HG03571 (cell line): ENCODE data around the gene RHBDF2.
A peak's percentile ranks its signal among the peaks of the same experiment; 100 is the strongest.

Experiments used
- ATAC-seq: cut with Tn5 transposase; IDR thresholded peaks from one replicate; pipeline ENCODE4 v1.9.1; 2021; ENCODE audit not compliant: unreplicated experiment

RHBDF2 gene

DNA sequence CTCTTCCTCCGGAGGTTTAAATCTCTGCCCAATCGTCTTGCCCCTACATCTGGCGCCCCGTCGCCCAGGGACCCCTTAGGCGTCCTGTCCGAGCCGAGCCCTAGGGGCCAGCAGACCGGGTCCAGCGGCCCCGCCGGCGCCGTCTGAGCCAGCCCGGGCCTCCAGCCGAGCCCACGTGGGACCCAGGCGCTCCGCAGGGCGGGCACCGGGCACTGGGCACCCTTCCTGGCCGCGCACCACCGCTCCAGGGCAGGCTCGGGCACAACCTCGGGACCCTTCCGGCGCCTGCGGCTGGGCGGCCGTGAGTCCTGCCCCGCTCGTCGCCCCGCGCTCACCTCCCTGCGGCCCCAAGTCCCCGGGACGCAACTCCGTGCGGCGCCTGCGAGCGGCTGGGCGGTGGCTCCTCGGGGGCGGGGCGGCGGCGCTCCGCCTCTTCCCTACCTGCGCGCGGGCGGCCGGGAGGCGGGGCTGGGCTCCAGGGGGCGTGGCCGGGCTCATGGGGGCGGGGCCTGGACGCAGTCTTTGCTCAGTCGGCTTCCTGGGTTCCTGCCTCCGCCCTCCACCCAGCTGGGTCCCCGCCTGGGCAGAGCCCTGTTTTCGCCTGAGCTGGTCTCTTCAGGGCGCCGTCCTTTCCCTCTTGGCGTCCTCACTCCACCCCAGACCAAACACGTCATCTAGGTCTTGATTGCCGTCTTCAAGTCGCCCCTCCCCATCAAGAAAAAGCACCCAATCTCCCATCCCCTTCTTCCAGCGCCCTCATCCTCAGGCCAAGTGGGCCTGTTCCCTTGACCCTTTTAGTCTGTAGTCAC lies at the start of gene RHBDF2:
RHBDF2 (minus strand) TSS at position 406 of the 809 bp plus-strand sequence. CDS start 19,899 bp downstream, outside the sequence.
- ATAC-seq: peak; percentile 61

DNA sequence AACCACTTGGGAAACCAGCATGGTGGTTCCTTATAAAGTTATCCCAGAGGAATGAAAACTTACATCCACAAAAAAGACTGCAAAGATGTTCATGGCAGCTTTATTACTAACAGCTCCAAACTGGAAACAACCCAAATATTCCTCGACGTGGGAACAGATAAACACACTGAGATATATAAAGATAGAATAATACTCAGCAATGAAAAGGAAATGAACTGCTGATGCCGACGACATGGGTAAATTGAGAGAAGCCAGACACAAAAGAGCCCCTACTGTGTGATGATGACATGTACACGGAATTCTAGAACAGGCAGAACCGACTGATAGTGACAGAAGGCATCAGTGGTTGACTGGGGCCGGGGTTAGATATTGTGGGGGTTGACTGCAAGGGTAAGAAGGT lies 48.3 kb upstream of the RHBDF2 start:
- ATAC-seq: no peak

DNA sequence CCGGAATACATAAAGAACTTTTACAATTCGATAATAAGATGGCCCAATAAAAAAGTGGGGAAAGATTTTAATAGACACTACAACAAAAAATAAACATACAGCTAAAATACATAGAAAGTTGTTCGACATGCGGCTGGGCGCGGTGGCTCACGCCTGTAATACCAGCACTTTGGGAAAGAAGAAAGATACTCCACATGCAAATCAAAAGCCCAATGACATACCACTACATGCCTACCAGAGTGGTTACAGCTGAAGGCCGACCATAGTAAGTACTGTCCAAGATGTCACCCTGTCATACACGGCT lies 47.9 kb upstream of the RHBDF2 start:
- no peak for ATAC-seq

DNA sequence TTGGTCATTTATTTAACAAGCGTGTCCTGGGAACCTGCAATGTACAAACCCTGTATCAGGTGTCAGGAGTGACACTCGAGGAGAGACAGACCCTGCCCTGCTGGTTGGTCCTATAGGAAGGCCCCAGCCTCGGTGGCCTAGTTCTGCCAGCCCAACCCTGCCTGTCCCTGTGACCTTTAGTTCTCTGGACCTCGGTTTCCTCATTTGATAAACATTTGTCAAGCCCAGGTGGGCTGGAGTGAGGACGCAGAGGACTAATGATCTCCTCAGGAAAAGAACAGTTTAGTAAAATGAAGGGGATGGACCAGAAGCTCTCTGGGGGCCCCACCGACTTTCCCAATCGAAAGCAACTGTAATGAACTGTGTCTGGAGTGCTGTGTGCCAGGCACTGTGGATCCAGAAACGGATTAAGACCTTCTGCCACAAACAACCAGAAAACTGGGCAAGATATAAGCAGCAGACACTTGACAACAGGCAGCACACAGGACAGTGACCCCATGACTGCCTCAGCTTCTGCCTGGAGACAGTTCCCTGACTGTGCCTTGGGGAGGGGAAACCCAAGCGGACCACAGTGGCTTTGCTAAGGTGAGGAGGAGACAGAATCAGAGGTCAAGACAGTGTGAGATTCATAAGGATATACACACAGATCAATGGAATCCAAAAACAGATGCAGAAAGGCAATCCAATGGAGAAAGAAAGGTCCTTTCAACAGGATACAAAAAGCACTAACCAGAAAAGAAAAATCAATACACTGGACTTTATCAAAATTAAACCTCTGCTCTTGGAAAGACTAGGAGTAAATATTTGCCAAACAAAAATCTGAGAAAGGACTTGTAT lies 47.4 kb upstream of the RHBDF2 start:
- ATAC-seq: no peak

DNA sequence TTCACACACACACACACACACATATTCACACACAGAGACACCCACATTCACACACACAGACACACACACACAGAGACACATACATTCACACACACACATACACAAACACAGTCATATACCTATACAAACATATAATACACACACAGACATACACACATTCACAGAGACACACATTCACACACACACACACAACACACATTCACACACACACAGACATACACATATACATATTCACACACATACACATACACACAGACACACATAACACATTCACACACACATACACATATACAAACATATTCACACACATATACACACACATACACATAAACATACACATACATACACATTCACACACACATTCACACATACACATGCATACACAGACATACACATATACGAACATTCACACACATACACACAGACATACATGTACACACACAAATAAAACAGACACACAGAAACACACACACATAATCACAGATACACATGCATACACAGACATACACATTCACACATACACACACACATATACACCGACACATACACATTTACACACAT lies 46.5 kb upstream of the RHBDF2 start:
- no peak for ATAC-seq

DNA sequence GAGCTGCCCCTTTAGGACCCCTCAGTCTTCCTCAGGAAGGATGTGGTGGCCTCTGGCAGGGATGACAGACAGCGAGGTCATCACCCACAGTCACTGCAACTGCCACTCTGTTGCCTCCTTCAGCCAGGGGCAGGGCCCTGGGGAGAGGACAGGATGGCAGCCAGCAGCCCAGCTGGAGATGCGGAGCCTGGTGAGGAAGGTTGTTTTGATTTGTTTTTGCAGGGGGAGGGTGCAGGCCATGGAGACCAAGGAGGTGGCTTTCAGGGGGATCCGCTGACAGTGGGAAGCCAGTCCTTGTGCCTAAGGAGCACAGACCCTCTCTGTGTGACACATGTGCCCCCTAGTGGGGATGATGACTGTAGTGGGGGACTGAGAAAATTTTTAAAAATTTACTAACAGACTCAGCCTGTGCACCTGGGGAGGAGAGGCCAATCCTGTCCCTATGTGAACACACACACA lies 46.0 kb upstream of the RHBDF2 start:
- ATAC-seq: no peak

DNA sequence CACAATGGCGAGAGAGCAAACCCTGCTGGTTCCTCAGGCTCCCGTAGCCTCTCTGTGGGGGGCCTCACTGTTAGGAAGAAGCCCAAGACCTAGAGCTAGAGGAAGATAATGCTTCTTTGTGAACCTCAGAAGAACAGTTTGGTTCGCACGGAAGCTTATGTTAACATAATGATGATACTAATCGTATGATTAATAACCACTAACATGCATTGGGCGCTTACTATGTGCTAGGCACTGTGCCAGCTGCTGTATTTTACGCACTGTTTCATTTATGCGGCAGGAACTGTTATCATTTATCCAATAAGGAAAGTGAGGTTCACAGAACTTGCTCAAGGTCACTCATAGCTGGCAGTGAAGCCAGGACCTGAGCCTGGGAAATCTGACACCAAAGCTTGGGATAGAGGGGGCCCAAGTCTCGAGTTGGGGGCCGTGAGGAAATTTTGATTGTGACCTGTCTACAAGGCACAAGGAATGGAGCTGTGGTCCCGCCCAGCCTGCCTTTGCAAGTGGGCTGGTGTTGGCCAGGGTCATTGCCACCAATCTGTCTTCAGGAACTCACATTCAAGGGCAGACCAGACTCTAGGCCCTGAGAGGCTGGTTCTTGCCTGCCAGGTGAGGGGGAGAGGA lies 45.4 kb upstream of the RHBDF2 start:
- no peak for ATAC-seq

DNA sequence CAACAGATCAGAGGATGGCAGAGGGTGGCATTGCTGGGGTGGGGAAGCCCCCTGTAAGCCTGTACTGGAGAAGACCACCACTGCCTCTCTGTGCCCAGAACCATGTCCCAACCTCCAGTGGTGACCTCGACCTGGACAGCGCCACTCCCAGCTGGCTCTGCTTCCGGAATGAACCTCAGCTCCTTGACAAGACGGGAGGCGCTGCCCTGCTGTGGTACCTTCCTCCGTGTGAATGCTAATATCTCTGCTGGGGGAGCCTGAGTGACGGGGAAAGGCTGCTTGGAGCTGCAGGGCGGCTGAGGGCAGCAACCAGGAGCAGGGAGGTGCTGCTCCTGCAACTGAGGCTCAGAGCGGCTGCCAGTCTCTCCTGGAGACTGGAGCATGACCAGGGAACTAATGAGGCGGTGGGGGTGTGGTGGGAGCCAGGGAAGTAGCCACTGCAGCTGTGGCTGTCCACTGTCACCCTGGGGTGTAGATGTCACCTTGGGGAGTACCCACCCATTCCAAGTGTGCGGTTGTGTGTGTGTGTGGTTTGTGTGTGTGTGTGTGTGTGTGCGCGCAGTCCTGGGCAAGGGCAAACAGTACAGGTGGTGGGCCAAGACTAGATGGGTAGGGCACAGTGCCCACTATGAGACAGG lies 44.8 kb upstream of the RHBDF2 start:
- ATAC-seq: no peak

DNA sequence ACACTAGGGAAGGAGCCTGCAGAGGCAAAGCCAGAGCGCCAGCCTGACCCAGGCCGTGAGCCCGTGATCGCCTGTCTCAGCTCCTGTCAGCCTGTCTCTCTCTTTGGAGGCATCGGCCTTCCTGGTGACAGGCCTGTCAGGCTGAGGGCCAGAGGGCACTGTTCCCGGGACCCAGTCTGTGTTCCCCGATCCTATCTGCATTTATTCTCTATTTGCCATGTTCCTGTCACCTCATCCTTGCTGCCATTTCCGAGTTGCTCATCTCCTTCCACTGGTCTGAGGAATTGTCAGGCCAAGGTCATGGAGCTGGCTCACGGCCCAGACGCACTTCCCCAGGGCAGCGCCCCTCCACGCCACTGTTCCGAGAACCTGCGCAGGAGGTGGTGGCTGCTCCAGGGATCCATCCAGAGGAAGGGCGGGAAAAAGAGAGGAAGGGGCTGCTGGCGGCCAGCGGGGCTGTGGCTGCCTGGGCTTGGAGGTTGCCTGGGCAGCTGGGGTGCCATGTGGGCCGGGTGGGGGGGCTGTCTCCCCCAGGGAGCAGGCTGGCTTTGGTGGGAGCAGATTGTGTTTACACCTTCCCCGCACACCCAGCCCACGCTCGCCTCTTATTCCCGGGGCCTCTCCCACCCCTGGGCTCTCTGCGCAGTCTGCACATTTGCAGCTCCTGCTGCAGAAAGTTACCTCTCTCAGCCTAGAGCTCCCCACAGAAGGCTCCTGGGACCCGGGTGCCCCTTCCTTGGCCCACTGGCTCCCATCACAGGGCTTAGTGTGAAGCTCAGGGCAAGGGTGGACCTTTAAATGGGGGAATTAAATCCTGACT lies 43.5 kb upstream of the RHBDF2 start:
- ATAC-seq: no peak

DNA sequence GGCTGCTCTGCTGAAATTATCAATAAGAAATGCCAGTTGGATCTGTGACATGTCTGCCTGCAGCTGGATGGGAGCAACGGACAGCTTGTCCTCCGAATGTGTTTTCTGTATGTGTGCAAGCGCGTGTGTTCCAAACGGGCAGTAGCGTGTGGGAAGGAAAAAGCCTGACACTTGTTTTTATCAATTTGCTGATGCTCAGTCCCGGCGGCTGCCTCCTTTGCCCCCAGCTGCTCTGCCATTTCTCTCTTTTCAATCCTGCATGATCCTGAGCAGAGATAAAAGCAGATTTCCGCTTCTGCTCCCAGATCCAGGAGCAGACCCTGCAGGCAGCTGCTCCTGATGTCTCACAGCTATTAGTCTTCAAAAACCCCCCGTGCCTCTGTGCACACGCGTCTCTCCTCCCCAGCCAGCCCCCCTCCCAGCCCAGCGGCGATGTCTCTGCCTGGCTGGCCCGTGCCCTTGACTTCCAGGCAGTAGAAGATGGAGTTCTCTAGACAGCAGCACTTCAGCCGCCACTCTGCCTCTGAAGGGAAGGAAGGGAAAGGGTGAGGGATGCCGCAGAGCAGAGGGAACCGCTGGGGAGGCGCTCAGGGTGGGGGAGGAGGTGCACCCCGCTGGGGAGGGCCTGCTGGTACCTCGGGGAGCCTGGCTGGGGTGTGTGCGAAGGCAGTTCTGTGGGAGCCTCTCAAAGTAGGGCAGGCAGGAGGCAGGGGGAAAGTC lies 42.8 kb upstream of the RHBDF2 start:
- no peak for ATAC-seq

DNA sequence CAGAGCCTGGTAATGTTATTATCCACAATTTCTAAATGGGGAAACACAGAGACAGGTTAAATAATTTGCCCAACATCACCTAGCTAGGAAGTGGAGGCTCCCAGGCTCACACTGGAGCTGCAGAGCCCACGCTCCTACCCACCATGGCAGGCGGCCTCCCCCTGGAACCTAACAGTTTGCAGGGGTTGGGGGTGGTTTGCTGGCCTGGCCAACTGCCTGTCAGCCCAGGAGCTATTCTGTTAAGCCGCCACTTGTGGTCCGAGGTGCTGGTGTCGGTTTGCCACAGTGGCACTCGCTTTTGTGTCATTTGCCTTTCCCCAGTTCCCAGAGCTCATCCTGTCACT lies 42.2 kb upstream of the RHBDF2 start:
- no peak for ATAC-seq

DNA sequence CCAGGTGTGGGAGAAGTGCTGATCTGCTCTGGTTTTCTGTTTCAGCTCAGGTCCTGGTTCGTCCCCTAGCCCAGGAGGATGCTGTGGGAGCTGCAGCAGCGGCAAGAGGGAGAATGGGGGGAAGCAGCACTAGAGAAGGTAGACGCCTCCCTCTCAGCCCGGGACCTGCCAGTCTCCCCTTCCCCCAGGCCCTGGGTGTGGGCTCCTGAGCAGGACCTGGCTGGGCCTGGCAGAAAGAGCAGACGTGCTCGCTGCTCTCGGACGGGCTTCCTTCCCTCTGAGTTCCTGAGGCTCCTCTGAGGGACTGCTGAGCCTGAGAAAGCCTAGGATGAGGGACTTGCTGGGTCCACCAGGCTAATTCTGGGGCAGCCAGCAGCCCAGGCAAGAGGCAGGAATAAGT lies 41.8 kb upstream of the RHBDF2 start:
- ATAC-seq: no peak

DNA sequence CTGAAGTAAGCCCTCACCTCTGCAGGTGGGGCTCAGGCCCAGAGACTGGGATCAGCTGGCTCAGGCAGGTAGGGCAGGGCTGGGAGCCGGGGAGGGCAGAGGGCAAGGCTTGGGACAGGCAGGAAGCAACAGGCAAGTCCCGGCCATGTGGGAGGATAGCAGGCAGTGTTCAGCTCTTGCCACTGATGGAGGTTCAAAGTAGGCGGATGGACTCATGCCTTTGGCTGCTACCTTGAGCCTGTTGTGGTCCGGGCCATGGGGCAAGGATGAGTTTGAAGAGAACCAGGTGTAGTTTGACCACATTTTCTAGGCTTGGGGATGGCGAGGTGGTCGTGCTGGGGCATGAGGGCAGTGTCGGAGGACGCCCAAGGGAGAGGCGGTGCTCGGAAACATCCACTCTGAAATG lies 41.3 kb upstream of the RHBDF2 start:
- no peak for ATAC-seq

DNA sequence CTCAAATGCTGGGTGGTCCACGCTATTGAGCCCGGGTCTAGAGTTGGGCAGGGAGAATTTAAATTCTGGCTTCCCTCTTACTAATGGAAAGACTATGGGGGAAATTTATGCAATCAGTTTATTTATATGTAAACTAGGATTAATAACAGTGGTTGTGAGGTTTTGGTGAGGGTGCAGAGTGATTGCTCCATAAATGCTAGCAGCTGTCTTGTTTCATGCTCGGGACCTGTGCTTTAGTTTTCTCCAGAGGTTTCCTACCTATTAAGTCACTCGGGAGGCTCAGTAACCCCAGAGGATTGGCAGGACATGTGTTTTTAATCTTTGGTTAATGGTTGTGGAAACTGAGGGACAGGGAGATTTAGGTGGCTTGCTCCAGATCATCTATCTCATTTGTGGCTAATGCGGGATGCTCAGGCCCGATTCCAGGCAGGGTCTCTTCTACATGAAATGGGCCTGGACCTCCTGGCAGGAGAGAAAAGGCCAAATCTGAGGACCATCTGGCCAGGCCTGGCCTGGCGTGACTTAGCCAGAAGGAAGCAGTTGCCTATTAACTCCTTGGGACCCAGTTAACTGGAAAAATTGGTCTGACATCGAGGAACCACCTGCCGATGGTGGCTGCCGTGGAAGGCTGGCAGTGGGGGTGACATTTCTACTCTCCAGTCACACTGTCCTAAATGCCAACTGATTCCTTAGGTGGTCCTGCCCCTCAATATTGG lies 40.7 kb upstream of the RHBDF2 start:
- no peak for ATAC-seq

DNA sequence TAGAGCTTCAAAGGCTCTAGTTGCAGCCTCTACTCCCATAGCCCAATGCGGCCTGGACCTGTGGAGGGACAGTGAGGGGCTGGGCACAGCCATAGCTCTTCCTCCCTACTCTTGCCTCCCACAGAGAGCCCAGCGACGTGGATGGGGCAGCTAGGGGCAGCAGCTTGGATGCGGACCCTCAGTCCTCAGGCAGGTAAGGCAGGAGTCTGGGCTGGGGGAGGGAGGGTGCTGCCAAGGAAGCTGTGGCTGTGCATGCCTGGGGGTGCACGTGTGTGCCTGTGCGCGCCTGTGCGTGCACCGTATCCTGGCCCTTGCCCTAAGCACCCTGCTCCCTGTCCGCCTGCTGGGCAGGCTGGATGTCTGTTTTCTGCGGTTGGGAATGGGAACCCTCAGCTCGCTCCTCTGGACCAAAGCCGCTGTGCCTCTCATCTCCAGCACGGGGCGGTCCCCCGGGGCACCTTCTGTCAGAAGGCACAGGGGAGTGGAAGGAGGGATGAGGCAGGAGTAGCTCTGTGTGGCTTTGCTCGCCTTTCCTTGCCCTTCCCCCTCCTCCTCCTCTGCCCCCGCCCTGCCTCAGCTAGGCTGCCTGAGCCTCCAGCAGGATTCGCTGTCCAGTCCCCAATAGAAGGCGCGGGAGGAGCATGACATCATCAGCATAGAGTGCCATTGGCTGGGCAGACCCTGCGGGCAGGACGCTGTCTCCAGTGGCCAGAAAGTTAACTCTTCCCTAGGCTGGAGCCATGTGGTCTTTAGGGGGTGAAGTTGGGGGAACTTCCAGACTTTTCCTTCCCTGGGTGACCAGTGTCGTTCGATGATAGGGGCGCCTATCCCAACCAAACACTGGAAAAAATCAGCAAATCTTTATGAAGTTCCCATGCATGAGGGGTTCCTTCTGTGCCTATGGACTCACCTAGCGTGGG lies 39.4 kb upstream of the RHBDF2 start:
- ATAC-seq: no peak

DNA sequence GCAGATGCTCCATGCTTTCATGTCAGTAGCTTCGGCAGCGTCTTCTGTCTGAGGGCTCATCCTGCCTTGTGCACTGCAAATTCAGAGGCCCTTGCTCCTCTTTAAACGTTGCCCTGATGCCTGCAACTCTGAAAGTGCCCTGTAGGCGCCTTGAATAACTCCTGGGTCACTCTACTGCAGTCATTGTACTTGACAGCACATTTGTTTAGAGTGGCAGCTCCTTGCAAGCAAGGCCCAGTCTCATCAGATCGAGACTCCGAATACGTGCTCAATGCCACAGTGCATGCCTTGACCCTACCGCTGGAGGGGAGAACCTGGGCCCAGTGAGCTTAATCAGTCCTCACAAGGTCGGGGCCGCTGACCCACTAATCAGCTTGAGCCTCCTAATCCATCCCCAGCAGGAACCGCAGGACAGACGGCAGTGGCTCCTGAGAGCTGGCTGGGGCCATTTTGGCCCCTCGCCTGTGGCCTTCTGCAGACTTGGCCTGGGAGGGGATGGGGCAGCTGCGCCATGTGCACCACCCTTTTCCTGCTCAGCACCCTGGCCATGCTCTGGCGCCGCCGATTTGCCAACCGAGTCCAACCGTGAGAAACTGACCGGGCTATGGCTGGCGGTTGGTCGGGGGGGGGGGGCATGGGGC lies 38.5 kb upstream of the RHBDF2 start, which contains the start of gene PRCD:
PRCD (plus strand) TSS at position 414 of the 641 bp plus-strand sequence; CDS start at position 512, 98 bp downstream.
- no peak for ATAC-seq

DNA sequence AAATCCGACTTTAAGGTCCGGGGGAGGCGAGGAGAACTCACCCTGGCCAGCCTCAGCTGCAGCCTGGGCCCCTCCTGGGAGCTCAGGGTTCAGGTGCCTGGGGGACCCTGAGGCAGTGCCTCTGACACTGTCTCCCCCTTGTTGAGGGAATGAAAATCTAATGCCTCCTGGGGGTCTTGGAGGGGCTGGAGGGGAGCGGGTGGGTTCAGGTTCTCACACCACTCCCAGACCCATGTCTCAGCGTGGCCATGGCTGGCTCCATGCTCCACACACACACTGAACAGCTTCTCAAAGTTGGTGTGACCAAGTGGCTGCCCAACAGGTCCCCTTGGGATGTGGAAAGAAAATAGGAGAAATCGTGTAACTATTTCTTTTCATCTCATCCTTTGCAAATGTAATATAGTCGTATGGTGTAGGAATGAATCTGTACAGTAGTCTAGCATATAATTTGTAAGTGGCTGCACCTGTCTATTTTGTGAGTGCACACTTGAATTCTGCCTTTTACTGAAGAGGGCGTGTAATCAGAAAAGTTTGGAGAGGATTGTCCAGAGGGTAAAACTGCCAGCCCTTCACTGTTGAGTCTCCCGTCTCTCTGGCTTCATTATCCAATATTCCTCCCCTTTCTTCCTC lies 37.8 kb upstream of the RHBDF2 start:
- no peak for ATAC-seq
